GM18511 (cell line): ENCODE results near the gene TAF9.
"Not testable (repeated sequence)": the region's sequence is repeated elsewhere in the genome, so short reads cannot be mapped to it uniquely, and the experiment has no call there.

ENCODE experiments used
- ATAC-seq: cut with Tn5 transposase; IDR thresholded peaks from one replicate; pipeline ENCODE4 v1.9.1; 2021; ENCODE audit warnings: mild to moderate bottlenecking, moderate library complexity; ENCODE audit not compliant: unreplicated experiment

TAF9 gene, protein sequence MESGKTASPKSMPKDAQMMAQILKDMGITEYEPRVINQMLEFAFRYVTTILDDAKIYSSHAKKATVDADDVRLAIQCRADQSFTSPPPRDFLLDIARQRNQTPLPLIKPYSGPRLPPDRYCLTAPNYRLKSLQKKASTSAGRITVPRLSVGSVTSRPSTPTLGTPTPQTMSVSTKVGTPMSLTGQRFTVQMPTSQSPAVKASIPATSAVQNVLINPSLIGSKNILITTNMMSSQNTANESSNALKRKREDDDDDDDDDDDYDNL

DNA sequence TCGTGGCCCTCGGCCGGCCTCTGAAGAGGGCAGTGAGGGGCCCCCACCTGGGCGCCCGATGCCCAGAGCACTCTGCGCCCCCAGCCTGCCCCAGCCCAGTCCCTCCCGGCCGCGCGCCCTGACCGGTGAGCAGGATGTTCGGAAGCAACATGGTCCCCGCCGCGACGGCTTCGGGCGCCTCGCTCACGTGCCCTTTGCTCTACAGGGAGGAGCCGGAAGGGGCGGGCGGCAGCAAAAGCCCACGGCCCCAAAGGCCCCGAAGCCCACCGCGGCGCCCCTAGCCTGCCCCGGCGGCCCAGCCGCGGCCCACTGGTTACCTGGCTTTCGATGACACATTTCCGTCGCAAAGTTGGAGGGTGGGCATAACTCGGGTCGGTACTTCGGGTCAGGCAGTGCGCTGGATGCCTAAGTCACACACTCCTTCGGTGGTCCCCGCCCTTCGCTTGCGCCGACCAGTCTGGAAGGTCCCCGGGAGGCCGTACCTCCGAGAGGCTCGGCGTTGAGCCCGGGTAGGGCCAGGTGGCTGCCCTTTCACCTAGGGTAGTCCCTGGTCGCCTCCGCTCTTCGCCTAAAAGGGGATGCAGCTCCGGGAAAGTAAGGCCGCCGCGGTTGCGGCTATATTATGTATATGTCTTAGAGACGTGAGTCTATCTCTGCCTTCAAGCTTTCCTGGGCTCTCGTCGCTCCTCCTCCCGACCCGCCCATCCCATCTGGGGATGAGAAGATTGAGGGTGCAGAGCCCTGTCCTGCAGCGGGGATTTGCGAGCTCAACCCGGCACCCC, at the start of gene TAF9, which contains the start of the genes AK6 and RAD17:
TAF9 (minus strand) TSS at position 181 of the 782 bp plus-strand sequence. CDS start 3,783 bp downstream, outside the sequence.
AK6 (minus strand) TSS at position 181 of the 782 bp plus-strand sequence; CDS start at position 151, 30 bp downstream.
RAD17 (plus strand) TSS at position 479 of the 782 bp plus-strand sequence. CDS start 2,391 bp downstream, outside the sequence.
- ATAC-seq, result peak; percentile 94

DNA sequence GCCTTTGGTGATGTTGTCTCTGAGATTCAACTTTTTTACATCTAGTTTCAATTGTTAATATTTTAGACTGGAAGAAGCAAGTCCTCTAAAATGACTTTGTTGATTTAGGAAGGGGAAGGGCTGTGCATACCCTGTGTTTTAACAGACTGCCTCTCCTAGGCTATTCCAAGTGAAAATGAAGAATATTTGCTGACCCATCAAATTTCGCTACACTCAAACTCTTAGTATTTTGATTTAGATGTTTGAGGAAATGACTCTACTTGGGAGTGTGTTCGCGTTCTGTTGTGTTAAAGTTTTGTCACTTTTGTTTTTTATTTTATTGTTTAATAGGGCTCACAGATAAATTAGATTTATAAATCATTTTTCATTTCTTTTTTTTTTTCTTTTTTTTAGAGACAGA, 49.2 kb upstream of the TAF9 start:
- ATAC-seq, result no peak

DNA sequence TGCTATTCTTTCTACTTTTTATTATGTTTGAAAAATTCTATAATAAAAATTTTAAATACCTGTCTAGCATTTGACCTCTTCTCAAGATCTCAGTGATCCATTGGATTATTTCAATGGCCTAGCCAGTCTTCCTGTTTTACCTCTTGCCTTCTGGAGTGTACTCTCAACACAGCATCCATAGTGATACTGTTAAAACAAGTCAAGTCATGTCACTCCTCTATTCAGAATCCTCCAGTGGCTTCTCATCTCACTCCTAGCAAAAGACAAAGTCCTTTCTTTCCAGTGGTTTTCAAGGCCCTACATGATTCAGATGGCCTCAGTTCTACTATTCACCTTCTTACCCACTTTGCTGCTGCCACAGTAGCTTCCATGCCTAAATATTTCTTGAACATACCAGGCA, 47.4 kb upstream of the TAF9 start:
- ATAC-seq, result no peak

DNA sequence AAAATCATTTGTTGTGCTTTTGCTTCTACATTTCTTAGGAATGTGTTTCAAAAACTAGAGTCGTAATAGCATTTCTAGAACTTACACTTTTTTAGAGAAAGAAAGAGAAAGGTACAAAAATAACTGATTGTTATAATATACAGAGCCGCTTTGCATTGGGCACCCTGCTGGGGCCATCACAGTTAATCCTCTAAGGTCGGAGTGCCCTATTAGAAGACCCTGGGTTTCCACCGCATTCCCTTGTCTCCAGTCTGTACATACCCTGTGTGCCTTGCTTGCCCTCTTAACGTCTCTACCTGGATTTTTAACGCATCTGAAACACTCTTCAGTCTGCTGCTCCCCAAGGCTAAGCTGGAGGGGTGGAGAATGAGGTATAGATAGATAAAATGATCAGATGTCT, 46.9 kb upstream of the TAF9 start:
- ATAC-seq, result no peak

DNA sequence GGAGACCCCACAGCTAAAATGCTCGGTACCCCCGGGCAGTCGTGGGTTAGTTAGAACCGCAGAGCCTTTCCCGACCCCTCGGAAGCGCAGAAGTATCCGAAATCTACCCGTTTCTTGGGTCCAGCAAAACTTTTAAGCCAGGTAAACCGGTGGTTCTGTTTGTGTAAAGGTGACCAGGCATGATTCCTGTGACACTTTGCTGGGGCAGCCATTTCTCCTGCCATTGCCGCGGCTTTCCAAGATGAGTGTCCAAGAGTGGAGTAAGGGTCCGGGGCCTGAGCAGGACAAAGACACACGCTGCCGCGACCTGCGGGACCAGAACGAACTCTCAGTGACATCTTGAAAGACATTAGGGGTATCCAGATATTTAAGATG, 46.3 kb upstream of the TAF9 start:
- no peak for ATAC-seq

DNA sequence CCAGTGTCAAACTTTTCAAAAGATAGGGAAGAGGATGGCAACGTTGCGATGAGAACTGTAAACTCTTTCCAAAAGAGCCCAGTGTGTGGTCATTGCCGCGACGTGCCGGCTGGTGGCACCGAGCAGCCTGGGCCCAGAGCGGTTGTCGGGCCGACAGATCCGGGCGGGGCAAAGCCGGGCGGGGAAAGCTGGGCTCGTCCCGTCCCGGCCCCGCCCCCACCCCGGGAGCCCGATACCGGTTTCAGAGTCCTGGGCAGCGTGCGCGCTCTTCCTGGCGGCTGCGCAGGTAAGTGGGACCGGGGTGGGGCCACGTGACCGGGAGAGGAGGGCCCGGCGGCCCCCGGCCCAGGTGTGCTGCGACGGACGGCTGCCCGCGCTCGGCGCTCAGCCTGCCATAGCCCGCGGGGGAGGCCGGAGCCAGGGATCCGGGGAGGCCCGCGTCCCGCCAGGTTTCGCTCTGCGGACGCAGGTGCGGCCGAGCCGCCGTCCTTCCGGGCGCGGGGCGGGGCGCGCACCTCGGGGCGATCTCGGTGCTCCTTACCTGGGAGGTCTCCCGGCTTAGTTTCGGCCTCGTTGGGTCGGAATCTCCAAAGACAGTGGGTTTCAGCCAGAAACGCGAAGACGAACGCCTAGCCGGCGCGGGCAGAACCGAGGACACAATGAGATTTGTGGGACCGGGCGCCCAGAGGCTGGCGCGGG, 45.7 kb upstream of the TAF9 start, which contains the start of gene MARVELD2:
MARVELD2 (plus strand) TSS at position 232 of the 699 bp plus-strand sequence. CDS start 4,270 bp downstream, outside the sequence.
- ATAC-seq, result peak; percentile 80

DNA sequence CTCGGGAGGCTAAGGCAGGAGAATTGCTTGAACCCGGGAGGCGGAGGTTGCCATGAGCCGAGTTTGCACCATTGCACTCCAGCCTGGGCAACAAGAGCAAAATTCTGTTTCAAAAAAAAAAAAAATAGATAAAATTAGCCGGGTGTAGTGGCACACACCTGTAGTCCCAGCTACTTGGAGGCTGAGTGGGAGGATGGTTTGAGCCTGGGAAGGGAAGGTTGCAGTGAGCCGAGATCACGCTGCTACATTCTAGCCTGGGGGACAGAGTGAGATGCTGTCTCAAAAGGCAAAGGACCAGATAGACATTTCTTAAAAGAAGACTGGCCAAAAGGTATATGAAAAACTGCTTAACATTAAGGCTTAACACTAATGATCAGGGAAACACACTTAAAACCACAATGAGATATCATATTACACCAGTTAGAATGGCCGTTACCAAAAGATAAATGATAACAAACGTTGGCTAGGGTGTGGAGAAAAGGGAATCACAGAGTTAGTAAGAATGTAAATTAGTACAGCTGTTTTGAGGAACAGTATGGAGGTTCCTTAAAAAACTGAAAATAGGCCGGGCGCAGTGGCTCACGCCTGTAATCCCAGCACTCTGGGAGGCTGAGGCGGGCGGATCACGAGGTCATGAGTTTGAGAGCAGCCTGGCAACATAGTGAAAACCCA, 35.5 kb upstream of the TAF9 start:
- ATAC-seq, result no peak

DNA sequence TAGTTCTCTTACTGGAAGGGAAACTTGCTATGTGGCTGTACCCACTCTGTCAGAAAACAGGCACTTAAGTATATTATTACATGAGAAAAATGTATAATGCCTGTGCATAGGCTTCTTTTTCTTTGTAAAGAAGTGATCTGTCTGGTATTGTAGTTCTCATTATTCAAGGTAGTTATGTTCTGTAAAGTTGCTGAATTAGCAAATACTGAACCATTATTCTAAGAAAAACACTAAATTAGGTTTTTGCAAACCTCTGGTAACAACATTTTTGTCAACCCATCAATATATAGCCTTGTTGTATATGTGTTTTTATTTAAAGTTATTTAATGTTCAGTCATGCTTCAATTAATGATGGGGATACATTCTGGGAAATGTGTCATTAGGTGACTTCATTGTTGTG, 9.1 kb upstream of the TAF9 start:
- no peak for ATAC-seq

DNA sequence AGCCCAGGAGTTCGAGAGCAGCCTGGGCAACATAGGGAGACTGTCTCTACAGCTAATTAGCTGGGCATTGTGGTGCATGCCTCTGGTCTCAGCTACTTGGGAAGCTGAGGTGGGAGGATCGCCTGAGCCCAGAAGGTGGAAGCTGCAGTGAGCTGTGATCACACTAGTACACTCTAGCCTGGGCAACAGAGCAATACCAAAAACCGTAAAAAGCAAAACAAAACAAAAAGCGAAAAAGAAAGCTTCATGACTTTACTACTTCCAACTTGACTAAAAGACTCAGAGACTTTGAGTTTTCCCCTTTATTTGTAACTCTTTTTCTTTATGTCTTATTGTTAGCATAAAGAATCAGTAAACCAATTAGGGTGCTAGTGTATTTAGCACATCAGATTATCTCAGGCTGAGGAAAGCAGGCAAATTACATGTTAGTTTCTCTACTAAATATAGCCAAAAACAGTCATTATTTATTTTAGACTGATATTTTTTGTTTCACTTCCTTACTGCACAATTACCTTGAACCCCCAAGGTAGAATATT, 5.7 kb upstream of the TAF9 start:
- peak; percentile 79 for ATAC-seq

DNA sequence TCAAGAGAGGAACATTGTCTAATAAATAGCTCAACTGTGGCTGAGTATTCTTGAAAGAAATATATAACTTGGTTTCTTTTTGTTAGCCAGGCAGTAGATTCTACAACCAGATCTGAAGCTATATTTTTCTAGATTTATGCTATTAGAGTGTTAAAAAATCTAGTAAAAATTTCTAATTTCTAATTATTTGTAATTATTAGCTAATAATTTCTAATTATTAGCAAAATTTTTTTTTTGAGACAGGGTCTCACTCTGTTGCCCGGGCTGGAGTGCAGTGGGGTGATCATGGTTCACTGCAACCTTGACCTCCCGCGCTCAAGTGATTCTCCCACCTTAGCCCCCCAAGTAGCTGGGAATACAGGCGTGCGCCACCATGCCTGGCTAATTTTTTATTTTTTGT, 3.1 kb upstream of the TAF9 start:
- no peak for ATAC-seq

DNA sequence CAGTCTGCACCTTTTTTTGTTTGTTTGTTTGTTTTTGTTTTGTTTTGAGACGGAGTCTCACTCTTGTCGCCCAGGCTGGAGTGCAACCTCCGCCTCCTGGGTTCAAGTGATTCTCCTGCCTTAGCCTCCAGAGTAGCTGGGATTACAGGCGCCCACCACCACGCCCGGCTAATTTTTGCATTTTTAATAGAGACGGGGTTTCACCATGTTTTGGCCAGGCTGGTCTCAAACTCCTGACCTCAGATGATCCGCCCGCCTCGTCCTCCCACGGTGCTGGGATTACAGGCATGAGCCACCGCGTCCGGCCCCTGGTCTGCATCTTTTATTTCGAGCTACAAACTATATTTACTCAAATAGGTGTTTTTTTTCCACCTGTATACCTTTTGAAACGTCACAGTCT, 1.0 kb upstream of the TAF9 start:
- ATAC-seq, result not testable (repeated sequence)

DNA sequence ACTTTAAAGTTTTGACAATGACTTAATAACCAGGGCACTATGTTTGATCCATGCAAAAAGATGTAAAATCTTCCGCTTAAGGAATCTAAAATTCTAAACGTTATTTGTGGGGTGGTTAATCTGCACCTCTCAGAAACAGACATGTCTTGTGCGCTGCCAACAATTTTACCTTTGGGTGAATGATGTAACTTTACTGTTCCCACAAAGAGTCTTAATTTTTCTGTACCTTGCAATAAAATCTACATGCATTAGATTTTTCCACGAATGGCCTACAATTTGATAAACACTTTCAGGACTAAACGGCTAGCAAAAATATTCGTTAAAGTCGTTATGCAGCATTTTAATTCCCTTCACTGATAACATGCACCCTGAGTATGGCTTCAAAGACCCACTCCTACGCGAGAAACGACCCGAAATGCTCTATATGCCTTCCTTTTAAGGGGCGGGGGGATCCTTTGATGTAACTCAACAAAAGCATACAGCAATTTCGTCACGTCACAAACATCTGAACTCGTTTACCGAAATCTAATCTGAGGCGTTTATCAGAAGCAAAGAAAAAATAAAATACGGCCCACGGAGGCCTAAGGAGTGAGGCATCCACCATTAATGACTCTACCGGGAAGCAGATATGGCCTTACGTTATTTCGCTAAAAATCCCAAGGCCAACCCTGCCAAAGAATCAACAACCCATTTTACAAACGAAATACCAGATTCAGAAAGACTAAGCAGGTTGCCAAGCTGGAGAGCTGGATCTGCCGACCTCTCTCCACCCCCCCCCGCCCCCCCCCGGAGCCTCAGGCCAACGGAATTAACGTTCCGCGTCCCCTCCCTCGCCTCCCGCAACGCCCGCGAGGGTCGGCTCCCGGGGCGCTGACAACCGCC, 621 bp downstream of the TAF9 start:
- peak; percentile 32 for ATAC-seq

DNA sequence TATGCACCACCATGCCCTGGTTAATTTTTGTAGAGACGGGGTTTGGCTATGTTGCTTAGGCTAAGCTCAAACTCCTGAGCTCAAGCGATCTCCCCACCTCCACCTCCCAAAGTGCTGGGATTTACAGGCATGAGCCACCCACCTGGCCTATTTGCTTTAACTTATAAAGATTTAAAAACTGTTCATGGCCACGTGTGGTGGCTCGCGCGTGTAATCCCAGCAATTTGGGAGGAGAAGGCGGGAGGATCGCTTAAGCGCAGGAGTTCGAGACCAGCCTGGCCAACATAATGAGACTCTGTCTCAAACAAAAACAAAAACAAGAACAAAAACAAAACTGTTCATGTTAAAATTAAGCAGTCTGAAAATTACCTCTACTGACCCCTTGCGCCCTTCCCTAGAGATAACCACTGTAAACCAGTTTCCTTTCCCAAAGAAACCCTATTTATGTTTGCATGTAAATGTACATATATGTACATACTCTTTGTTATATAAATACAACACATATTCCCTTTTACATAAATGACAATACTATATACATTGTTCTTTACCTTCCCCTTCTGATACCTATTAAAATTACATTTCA, 1.5 kb downstream of the TAF9 start:
- ATAC-seq, result no peak

DNA sequence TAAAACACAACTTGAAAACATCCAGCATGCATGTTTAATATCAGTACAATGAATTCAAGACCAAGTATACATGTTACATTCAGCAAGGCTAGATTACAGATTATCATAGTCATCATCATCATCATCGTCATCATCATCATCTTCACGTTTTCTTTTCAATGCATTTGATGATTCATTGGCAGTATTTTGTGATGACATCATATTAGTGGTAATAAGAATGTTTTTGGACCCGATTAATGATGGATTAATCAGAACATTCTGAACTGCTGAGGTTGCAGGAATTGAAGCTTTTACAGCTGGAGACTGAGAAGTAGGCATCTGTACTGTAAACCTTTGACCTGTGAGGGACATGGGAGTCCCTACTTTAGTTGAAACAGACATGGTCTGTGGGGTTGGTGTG, 4.5 kb downstream of the TAF9 start:
- ATAC-seq, result no peak

DNA sequence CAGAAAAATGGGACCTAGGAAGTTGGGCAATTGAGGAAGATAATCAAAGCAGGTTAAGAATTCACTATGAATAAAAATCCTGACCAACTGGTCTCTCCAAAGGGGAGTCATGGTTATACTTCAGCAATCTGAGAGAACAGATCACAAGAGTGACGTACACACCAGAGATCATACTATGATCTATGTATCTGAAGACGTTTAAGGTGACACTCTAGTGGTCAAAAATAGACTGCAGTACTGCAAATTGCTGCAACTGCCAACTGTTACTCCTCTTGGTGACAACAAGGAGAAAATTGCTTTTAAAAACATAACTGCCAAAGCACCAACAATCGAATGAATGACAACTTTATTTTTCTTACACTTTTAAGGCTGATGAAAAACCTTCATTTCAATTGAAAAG, 4.9 kb downstream of the TAF9 start:
- ATAC-seq, result no peak

DNA sequence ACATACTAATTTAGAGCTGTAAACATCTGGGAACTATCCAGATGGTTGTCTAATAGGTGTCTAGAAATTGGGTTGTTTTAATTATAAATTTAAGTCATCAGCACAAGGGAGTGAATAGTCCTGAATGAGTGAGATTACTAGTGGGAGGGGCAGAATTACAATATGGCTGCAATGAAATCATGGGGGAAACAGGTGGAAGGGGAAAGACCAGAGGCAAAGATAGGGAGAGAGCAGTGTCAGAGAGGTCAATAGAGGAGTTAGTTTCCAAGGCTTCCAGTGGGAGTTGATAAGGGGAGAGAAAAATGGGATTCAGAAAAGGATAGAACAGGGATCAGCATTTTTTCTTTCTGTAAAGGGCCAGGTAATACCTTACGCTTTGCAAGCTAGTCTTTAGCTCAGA, 8.9 kb downstream of the TAF9 start:
- no peak for ATAC-seq

DNA sequence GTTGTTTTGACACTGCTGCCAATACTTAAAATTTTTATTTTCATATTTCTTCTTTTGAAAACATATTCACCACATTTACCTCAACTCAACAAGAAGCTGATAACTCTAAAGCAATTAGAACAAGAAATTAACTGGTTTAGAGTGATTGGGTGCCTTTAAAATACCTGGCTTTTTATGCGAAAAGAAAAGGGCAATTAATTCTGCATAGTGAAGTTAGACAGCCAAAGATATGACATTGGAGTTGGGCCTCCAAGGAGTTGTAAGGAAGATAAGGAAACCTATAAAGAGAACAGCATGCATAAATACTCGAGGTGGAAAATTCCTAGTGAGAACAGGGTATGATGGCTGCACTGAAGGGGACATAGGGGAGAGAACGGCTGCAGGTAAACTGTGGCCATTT, 9.6 kb downstream of the TAF9 start:
- no peak for ATAC-seq

DNA sequence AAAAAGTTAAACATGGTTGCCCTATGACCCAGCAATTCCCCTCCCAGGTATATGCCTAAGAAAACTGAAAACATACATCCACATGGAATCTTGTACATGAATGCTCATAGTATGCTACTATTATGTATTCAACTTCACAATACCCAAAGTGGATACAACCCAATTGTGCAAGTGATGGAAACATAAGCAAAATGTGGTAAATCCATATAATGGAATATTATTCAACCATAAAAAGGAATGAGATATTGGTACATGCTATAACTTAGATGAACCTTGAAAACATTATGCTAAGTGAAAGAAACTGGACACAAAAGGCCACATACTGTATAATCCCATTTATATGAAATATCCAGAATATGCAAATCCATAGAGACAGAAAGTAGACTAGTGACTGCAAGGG, 18.7 kb downstream of the TAF9 start:
- no peak for ATAC-seq

DNA sequence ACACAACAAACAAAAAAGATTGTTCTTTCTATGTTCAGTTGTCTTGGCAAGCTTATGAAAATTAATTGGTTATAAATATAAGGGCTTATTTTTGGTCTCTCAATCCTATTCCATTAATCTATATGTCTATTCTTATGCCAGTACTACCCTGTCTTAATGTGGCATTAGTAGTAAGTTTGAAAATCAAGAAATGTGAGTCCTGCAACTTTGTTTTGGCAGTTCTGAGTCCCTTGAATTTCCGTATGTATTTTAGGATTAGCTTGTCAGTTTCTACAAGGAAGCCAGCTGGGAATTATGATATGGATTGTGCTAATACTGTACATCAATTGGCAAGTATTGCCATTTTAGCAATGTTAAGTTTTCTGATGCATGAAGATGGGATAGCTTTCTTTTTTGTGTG, 26.2 kb downstream of the TAF9 start:
- ATAC-seq, result no peak
